HEK293 (cell line): Measurements from ENCODE around the gene ZNF8.
"Not testable (repeated sequence)": the region's sequence is repeated elsewhere in the genome, so short reads cannot be mapped to it uniquely, and the experiment has no call there.

Experiments
- CTCF ChIA-PET: fragments of 350-600 bp; formaldehyde crosslinking; extraction: SDS; loops from one replicate; lab custom pipeline; 2021; ENCODE audit warnings: antibody characterized with exemption; lab: Yijun Ruan, JAX
- POLR2A ChIA-PET: fragments of 300-600 bp; formaldehyde crosslinking; extraction: SDS; loops from one replicate; lab custom pipeline; 2020; ENCODE audit warnings: antibody characterized with exemption, inconsistent platforms; lab: Yijun Ruan, JAX
- H3K27ac ChIP-seq: fragments of 200-500 bp; sonication (Bioruptor generic); 2 replicates; pipeline ENCODE4 v1.5.1; 2014; ENCODE audit warnings: low read depth, low read length, control low read depth, inconsistent platforms; ENCODE audit errors: extremely low read depth
- H3K36me3 ChIP-seq, 2 experiments: fragments of 200-500 bp in 1 of 2; sonication (Bioruptor generic) in 1 of 2; 1 replicate in 1 of 2; 2 replicates in 1 of 2; pipeline ENCODE4 v1.5.1; 2014 to 2017; ENCODE audit warnings: inconsistent platforms in 2 of 2, low read length in 2 of 2; ENCODE audit not compliant: control insufficient read depth in 2 of 2, insufficient read depth in 1 of 2
- H3K4me1 ChIP-seq: fragments of 200-500 bp; sonication (Bioruptor generic); 2 replicates; pipeline ENCODE4 v1.5.1; 2014; ENCODE audit warnings: mild to moderate bottlenecking, low read length, inconsistent platforms; ENCODE audit not compliant: control insufficient read depth, insufficient read depth
- H3K4me3 ChIP-seq: 2 replicates; pipeline ENCODE4 v1.5.1; 2011; ENCODE audit warnings: low read depth, mild to moderate bottlenecking, control low read depth, low read length, moderate library complexity
- H3K9me3 ChIP-seq: fragments of 200-500 bp; sonication (Bioruptor generic); 2 replicates; pipeline ENCODE4 v1.5.1; 2014; ENCODE audit warnings: low read depth, low read length, inconsistent platforms; ENCODE audit not compliant: control insufficient read depth, insufficient read depth
- GLIS1 ChIP-seq: fragments of 450-650 bp; formaldehyde crosslinking; IDR thresholded peaks from 2 replicates; pipeline ENCODE4 v1.5.1; 2016; ENCODE audit warnings: missing biosample characterization, missing genetic modification characterization
- HOXD13 ChIP-seq: sonication (generic); formaldehyde crosslinking; IDR thresholded peaks from 2 replicates; pipeline ENCODE4 v1.8.0; 2022; ENCODE audit warnings: missing genetic modification reagents, borderline replicate concordance
- KLF1 ChIP-seq: fragments of 450-650 bp; formaldehyde crosslinking; IDR thresholded peaks from 2 replicates; pipeline ENCODE4 v1.5.1; 2016; ENCODE audit warnings: missing biosample characterization, missing genetic modification characterization
- KLF9 ChIP-seq: fragments of 450-650 bp; formaldehyde crosslinking; IDR thresholded peaks from 2 replicates; pipeline ENCODE4 v1.5.1; 2016; ENCODE audit warnings: missing biosample characterization, missing genetic modification characterization, low read depth
- ZBTB17 ChIP-seq: fragments of 450-650 bp; formaldehyde crosslinking; IDR thresholded peaks from 2 replicates; pipeline ENCODE4 v1.5.1; 2016; ENCODE audit warnings: missing biosample characterization, missing genetic modification characterization
- ZFP3 ChIP-seq: fragments of 450-650 bp; formaldehyde crosslinking; IDR thresholded peaks from 2 replicates; pipeline ENCODE4 v1.5.1; 2016; ENCODE audit warnings: low read depth, missing biosample characterization, missing genetic modification characterization
- ZNF133 ChIP-seq: fragments of 450-650 bp; formaldehyde crosslinking; IDR thresholded peaks from 2 replicates; pipeline ENCODE4 v1.5.1; 2016; ENCODE audit warnings: missing biosample characterization, missing genetic modification characterization
- ZNF311 ChIP-seq: fragments of 450-650 bp; formaldehyde crosslinking; IDR thresholded peaks from 2 replicates; pipeline ENCODE4 v1.5.1; 2017; ENCODE audit warnings: missing biosample characterization, missing genetic modification characterization, borderline replicate concordance
- ZNF335 ChIP-seq: fragments of 450-650 bp; formaldehyde crosslinking; conservative IDR thresholded peaks from 2 replicates; pipeline ENCODE4 v1.5.1; 2016; ENCODE audit warnings: missing biosample characterization, missing genetic modification characterization
- ZNF366 ChIP-seq: fragments of 450-650 bp; formaldehyde crosslinking; conservative IDR thresholded peaks from 2 replicates; pipeline ENCODE4 v1.5.1; 2016; ENCODE audit warnings: missing biosample characterization, missing genetic modification characterization
- ZNF426 ChIP-seq: fragments of 450-650 bp; formaldehyde crosslinking; IDR thresholded peaks from 2 replicates; pipeline ENCODE4 v1.5.1; 2017; ENCODE audit warnings: missing biosample characterization, missing genetic modification characterization, mild to moderate bottlenecking, inconsistent platforms, moderate library complexity
- ZNF501 ChIP-seq: fragments of 450-650 bp; formaldehyde crosslinking; IDR thresholded peaks from 2 replicates; pipeline ENCODE4 v1.5.1; 2016; ENCODE audit warnings: missing biosample characterization, missing genetic modification characterization
- ZNF600 ChIP-seq: fragments of 450-650 bp; formaldehyde crosslinking; IDR thresholded peaks from 2 replicates; pipeline ENCODE4 v1.5.1; 2016; ENCODE audit warnings: missing biosample characterization, missing genetic modification characterization
- ZSCAN30 ChIP-seq: fragments of 450-650 bp; IDR thresholded peaks from 2 replicates; pipeline ENCODE4 v1.5.1; 2018; ENCODE audit warnings: missing biosample characterization, mild to moderate bottlenecking, missing genetic modification characterization, moderate library complexity
- TF ChIP-seq, protein P1 (sequence below): fragments of 450-650 bp; formaldehyde crosslinking; IDR thresholded peaks from 2 replicates; pipeline ENCODE4 v1.5.1; 2016; ENCODE audit warnings: missing biosample characterization, missing genetic modification characterization, borderline replicate concordance
- TF ChIP-seq, protein P2 (sequence below): fragments of 450-650 bp; formaldehyde crosslinking; optimal IDR thresholded peaks from 2 replicates; pipeline ENCODE3; 2016; ENCODE audit warnings: missing biosample characterization, mild to moderate bottlenecking, missing genetic modification characterization
- TF ChIP-seq, protein P3 (sequence below): fragments of 450-650 bp; formaldehyde crosslinking; IDR thresholded peaks from 2 replicates; pipeline ENCODE4 v1.5.1; 2016; ENCODE audit warnings: missing biosample characterization, missing genetic modification characterization
- TF ChIP-seq, protein P4 (sequence below): fragments of 450-650 bp; formaldehyde crosslinking; IDR thresholded peaks from 2 replicates; pipeline ENCODE4 v1.5.1; 2017; ENCODE audit warnings: missing biosample characterization, mild to moderate bottlenecking, missing genetic modification characterization, moderate library complexity
- TF ChIP-seq, protein P5 (sequence below): fragments of 450-650 bp; formaldehyde crosslinking; conservative IDR thresholded peaks from 2 replicates; pipeline ENCODE4 v1.5.1; 2016; ENCODE audit warnings: low read depth, missing biosample characterization, missing genetic modification characterization
- TF ChIP-seq, protein P6 (sequence below): fragments of 450-650 bp; formaldehyde crosslinking; IDR thresholded peaks from 2 replicates; pipeline ENCODE4 v1.5.1; 2016; ENCODE audit warnings: missing biosample characterization, missing genetic modification characterization

ZNF8 gene

DNA sequence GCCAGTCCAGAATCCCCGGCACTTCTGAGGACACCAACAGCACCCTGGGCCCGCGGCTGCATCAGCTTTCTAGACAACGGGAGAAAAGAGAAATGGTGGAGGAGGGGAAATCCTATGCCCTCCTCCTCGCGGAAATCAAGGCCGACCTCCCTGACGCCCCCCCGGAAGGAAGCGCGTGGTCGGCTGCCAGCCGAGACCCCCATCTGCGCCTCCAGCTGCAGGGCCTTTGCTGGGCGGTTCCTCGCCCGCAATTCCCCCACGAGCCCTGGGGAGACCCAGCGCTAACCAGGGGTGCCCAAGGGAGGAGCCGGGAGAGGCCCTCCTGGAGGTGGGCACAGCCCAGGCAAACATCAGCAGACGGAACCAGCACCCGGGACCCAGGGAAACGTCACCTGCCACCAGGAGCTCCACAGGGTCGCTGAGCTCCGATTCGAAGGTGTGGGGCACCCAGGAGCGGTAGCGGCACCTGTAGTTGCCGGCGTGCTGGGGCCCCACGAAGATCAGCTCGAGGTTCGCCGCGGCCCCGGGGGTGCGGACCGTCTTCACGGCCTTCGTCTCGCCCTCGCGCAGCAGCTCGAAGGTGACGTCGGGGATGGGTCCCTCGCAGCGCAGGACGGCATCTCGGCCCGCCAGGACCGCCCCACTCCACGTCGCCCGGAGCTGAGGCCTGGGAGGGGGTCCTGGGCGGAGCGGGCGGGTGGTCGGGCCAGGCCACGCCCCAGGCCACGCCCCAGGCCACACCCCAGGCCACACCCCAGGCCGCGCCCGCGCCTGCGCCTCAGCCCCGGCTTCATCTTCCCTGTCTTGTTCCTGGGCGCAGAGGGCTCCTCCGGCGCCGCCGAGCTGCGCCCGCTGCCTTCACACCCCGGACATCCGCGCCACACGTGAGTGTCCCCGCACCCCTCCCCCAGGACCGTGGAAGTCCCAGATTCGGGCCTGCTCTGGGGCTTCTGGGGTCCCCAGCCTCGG is 68.5 kb downstream of the ZNF8 start (continued):
- TF ChIP-seq, protein P1, sequence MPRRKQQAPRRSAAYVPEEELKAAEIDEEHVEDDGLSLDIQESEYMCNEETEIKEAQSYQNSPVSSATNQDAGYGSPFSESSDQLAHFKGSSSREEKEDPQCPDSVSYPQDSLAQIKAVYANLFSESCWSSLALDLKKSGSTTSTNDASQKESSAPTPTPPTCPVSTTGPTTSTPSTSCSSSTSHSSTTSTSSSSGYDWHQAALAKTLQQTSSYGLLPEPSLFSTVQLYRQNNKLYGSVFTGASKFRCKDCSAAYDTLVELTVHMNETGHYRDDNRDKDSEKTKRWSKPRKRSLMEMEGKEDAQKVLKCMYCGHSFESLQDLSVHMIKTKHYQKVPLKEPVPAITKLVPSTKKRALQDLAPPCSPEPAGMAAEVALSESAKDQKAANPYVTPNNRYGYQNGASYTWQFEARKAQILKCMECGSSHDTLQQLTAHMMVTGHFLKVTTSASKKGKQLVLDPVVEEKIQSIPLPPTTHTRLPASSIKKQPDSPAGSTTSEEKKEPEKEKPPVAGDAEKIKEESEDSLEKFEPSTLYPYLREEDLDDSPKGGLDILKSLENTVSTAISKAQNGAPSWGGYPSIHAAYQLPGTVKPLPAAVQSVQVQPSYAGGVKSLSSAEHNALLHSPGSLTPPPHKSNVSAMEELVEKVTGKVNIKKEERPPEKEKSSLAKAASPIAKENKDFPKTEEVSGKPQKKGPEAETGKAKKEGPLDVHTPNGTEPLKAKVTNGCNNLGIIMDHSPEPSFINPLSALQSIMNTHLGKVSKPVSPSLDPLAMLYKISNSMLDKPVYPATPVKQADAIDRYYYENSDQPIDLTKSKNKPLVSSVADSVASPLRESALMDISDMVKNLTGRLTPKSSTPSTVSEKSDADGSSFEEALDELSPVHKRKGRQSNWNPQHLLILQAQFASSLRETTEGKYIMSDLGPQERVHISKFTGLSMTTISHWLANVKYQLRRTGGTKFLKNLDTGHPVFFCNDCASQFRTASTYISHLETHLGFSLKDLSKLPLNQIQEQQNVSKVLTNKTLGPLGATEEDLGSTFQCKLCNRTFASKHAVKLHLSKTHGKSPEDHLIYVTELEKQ (tag by site-specific recombination) = no peak
- TF ChIP-seq, protein P2, sequence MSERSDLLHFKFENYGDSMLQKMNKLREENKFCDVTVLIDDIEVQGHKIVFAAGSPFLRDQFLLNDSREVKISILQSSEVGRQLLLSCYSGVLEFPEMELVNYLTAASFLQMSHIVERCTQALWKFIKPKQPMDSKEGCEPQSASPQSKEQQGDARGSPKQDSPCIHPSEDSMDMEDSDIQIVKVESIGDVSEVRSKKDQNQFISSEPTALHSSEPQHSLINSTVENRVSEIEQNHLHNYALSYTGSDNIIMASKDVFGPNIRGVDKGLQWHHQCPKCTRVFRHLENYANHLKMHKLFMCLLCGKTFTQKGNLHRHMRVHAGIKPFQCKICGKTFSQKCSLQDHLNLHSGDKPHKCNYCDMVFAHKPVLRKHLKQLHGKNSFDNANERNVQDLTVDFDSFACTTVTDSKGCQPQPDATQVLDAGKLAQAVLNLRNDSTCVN (tag by site-specific recombination) = peak; percentile 51
- TF ChIP-seq KLF1 (tag by site-specific recombination) (peak; percentile 91), KLF9 (peak; percentile 80), ZNF311 (tag by site-specific recombination) (no peak), ZSCAN30 (tag by site-specific recombination) (no peak), ZFP3 (no peak), ZNF501 (tag by site-specific recombination) (0 out of 2 replicates have a peak, but pooled peaks have one; percentile 27), ZNF426 (tag by site-specific recombination) (no peak), HOXD13 (CRISPR knock-in tag) (no peak), ZNF133 (tag by site-specific recombination) (no peak)
- TF ChIP-seq, protein P3, sequence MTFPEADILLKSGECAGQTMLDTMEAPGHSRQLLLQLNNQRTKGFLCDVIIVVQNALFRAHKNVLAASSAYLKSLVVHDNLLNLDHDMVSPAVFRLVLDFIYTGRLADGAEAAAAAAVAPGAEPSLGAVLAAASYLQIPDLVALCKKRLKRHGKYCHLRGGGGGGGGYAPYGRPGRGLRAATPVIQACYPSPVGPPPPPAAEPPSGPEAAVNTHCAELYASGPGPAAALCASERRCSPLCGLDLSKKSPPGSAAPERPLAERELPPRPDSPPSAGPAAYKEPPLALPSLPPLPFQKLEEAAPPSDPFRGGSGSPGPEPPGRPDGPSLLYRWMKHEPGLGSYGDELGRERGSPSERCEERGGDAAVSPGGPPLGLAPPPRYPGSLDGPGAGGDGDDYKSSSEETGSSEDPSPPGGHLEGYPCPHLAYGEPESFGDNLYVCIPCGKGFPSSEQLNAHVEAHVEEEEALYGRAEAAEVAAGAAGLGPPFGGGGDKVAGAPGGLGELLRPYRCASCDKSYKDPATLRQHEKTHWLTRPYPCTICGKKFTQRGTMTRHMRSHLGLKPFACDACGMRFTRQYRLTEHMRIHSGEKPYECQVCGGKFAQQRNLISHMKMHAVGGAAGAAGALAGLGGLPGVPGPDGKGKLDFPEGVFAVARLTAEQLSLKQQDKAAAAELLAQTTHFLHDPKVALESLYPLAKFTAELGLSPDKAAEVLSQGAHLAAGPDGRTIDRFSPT (tag by site-specific recombination) = peak; percentile 37; the same call in 1 of the 2 replicates
- TF ChIP-seq, protein P4, sequence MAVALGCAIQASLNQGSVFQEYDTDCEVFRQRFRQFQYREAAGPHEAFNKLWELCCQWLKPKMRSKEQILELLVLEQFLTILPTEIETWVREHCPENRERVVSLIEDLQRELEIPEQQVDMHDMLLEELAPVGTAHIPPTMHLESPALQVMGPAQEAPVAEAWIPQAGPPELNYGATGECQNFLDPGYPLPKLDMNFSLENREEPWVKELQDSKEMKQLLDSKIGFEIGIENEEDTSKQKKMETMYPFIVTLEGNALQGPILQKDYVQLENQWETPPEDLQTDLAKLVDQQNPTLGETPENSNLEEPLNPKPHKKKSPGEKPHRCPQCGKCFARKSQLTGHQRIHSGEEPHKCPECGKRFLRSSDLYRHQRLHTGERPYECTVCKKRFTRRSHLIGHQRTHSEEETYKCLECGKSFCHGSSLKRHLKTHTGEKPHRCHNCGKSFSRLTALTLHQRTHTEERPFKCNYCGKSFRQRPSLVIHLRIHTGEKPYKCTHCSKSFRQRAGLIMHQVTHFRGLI = 0 out of 2 replicates have a peak, but pooled peaks have one; percentile 14
- TF ChIP-seq, all 188 proteins: peak for 29

DNA sequence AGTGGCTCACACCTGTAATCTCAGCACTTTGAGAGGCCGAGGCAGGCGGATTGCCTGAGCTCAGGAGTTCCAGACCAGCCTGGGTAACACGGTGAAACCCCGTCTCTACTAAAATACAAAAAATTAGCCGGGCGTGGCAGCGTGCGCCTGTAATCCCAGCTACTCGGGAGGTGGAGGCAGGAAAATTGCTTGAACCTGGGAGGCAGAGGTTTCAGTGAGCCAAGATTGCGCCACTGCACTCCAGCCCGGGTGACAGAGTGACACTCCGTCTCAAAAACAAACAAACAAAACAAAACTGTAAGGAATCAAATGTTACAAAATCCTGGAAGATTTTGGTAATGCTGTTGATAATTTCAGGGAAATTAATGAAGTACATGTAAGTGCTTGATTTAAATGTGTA is 69.3 kb downstream of the ZNF8 start:
- peak overlapping the region; percentile 79 for H3K4me3 ChIP-seq
- peak overlapping the region; percentile 34; the same call in 1 of the 2 replicates for H3K27ac ChIP-seq
- CTCF ChIA-PET = interaction anchor here (0.6 to 1.6 kb wide), 5 partner anchors 15 to 227 kb away, joined by 3 to 9 read pairs (median 3); partner anchors contain the start of genes ZBTB45 and ZNF497
- not testable (repeated sequence) for H3K9me3 ChIP-seq, H3K36me3 ChIP-seq, H3K4me1 ChIP-seq
- POLR2A ChIA-PET = interaction anchor here (0.6 to 3.0 kb wide), 9 partner anchors 15 to 1064 kb away, joined by 3 to 29 read pairs (median 6); partner anchors contain the start of genes ZBTB45, ZNF497, ZNF584 and ZNF8
- TF ChIP-seq, protein P5, sequence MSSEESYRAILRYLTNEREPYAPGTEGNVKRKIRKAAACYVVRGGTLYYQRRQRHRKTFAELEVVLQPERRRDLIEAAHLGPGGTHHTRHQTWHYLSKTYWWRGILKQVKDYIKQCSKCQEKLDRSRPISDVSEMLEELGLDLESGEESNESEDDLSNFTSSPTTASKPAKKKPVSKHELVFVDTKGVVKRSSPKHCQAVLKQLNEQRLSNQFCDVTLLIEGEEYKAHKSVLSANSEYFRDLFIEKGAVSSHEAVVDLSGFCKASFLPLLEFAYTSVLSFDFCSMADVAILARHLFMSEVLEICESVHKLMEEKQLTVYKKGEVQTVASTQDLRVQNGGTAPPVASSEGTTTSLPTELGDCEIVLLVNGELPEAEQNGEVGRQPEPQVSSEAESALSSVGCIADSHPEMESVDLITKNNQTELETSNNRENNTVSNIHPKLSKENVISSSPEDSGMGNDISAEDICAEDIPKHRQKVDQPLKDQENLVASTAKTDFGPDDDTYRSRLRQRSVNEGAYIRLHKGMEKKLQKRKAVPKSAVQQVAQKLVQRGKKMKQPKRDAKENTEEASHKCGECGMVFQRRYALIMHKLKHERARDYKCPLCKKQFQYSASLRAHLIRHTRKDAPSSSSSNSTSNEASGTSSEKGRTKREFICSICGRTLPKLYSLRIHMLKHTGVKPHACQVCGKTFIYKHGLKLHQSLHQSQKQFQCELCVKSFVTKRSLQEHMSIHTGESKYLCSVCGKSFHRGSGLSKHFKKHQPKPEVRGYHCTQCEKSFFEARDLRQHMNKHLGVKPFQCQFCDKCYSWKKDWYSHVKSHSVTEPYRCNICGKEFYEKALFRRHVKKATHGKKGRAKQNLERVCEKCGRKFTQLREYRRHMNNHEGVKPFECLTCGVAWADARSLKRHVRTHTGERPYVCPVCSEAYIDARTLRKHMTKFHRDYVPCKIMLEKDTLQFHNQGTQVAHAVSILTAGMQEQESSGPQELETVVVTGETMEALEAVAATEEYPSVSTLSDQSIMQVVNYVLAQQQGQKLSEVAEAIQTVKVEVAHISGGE (tag by site-specific recombination) = 0 out of 2 replicates have a peak, but pooled peaks have one; percentile 7
- peak; percentile 41; the same call in 1 of the 2 replicates for TF ChIP-seq GLIS1
- TF ChIP-seq, protein P6, sequence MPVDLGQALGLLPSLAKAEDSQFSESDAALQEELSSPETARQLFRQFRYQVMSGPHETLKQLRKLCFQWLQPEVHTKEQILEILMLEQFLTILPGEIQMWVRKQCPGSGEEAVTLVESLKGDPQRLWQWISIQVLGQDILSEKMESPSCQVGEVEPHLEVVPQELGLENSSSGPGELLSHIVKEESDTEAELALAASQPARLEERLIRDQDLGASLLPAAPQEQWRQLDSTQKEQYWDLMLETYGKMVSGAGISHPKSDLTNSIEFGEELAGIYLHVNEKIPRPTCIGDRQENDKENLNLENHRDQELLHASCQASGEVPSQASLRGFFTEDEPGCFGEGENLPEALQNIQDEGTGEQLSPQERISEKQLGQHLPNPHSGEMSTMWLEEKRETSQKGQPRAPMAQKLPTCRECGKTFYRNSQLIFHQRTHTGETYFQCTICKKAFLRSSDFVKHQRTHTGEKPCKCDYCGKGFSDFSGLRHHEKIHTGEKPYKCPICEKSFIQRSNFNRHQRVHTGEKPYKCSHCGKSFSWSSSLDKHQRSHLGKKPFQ (tag by site-specific recombination) = 0 out of 2 replicates have a peak, but pooled peaks have one; percentile 9
- peak; percentile 47; the same call in 1 of the 2 replicates for TF ChIP-seq ZBTB17 (tag by site-specific recombination)
- TF ChIP-seq ZNF600 (tag by site-specific recombination) = peak; percentile 30; the same call in 1 of the 2 replicates
- TF ChIP-seq ZNF335 = peak; percentile 64
- TF ChIP-seq ZNF366 (tag by site-specific recombination) = 0 out of 2 replicates have a peak, but pooled peaks have one; percentile 7
